Cardiac fibroblast (primary cell): ENCODE data around the gene USP9X.
"Not testable (repeated sequence)": the region's sequence is repeated elsewhere in the genome, so short reads cannot be mapped to it uniquely, and the experiment has no call there.

ENCODE experiments used
- DNase-seq, 2 donors: peaks; one replicate each; pipeline versions ENCODE4 v3.0.0 to v3.0.0-alpha.2; 2010; ENCODE audit warnings: low read depth in 2 of 2
- H3K4me3 ChIP-seq, 2 donors: replicated peaks in 1 of 2; 1 replicate in 1 of 2; 2 replicates in 1 of 2; pipeline ENCODE4 v1.5.1; 2011; ENCODE audit warnings: low read depth in 2 of 2, low read length in 2 of 2, mild to moderate bottlenecking in 2 of 2, moderate library complexity in 1 of 2
- TF ChIP-seq, protein P1 (sequence below): IDR thresholded peaks from one replicate; pipeline ENCODE4 v1.5.1; 2011; ENCODE audit warnings: low read depth, mild to moderate bottlenecking, low read length, inconsistent platforms

Gene USP9X

GRCh38 chrX:41167888-41168287 lies 82.6 kb downstream of the USP9X start:
- DNase-seq: peak in 1 of 2 donors; percentile 45
- no peak overlapping the region for H3K4me3 ChIP-seq
- TF ChIP-seq, protein P1, sequence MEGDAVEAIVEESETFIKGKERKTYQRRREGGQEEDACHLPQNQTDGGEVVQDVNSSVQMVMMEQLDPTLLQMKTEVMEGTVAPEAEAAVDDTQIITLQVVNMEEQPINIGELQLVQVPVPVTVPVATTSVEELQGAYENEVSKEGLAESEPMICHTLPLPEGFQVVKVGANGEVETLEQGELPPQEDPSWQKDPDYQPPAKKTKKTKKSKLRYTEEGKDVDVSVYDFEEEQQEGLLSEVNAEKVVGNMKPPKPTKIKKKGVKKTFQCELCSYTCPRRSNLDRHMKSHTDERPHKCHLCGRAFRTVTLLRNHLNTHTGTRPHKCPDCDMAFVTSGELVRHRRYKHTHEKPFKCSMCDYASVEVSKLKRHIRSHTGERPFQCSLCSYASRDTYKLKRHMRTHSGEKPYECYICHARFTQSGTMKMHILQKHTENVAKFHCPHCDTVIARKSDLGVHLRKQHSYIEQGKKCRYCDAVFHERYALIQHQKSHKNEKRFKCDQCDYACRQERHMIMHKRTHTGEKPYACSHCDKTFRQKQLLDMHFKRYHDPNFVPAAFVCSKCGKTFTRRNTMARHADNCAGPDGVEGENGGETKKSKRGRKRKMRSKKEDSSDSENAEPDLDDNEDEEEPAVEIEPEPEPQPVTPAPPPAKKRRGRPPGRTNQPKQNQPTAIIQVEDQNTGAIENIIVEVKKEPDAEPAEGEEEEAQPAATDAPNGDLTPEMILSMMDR: no peak

DNA sequence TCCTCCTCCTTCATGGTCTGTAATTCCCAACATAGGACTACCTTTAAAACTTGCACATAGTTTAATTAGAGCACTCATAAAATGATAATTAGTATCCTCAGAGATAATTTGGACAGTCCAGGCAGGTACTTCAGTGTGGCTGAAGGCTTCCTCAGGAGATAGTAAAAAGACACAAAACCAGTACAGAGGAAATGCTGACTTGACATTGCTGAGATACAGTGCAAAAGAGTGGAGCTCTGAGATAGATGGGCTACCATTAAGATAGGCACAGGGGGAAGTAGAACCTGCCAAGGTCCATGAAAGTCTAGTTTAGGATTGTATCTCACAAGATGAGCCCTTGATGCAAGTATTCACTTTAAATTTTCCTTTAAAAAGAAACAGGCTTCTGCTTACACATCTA lies 91.0 kb downstream of the USP9X start:
- DNase-seq: no peak

DNA sequence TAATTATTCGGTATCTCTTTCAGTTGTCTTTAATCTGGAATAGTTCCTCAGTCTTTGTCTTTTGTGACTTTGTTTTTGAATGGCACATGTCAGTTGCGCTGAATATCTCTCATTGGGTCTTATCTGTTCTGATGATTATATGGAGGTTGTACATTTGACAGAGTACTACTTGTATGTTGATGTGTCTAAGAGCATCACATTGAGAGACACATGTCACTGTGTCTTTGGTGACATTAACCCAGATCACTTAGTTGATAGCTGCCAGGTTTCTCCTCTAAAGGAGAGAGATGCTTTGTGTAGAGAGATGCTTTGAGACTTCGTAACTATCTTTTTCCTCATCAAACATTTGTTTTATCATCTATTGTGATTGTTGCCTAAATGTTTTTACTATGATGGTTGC lies 92.1 kb downstream of the USP9X start:
- DNase-seq: no peak
- no peak overlapping the region for H3K4me3 ChIP-seq
- TF ChIP-seq, protein P1: no peak

More for the DNA sequence above, 91.0 kb downstream of the USP9X start:
- TF ChIP-seq, protein P1: no peak
- H3K4me3 ChIP-seq: no peak overlapping the region

GRCh38 chrX:41178201-41178600 lies 93.0 kb downstream of the USP9X start:
- TF ChIP-seq, protein P1: no peak
- DNase-seq: no peak
- H3K4me3 ChIP-seq: no peak overlapping the region

DNA sequence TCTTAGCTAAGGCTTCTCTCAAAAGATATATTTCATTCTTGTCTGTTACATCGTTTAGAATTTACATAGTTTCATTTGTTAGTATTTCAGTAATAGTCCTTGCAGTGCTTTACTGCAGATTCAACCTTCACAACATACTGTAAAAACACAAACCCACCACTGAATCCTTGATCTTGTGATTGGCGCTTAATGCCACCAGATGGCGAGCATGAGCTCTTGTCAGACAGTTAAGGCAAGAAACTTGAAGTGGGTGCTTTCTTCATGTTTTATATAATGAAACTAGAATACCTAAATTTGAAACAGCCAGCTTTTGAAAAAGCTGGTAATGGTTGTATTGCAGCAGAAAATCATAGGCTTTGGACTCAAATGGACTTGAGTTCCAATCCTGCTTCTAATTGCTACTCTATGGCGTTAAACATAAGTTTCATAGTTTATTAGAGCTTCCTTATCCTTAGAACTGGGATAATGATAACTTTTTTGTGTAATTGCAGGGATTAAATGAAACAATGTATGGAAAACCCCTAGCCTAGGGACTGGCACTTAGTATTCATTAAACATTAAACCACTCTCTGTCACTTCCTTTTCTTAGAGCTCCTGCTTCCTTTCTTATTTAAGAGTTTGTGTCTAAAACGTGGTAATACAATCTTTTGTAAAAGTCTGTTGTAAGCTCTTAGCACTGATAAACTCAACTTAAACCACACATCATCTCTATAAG lies 95.1 kb downstream of the USP9X start:
- TF ChIP-seq, protein P1: peak; percentile 63
- H3K4me3 ChIP-seq: no peak overlapping the region
- peak; percentile 69 for DNase-seq

- no peak overlapping the region for H3K4me3 ChIP-seq
- TF ChIP-seq, protein P1: no peak
- DNase-seq: no peak
These were observed 99.1 kb downstream of the USP9X start for GRCh38 chrX:41184312-41184711.

DNA sequence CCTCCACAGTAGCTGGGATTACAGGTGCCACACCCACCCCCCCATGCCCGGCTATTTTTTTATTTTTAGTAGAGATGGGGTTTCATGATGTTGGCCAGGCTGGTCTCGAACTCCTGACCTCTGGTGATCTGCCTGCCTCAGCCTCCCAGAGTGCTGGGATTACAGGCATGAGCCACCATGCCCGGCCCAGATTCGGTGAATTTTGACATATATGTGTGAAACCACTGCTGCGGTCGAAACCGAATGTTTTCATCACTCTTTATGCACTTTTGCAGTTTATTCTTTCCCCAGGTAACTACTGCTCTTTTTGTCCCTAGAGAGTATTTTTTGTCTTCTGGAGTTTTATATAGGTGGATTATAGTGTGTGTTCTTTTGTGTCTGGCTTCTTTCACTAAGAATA lies 101.7 kb downstream of the USP9X start:
- not testable (repeated sequence) for DNase-seq, H3K4me3 ChIP-seq
